ENCODE measurements around the gene TXLNA.

TXLNA gene

DNA sequence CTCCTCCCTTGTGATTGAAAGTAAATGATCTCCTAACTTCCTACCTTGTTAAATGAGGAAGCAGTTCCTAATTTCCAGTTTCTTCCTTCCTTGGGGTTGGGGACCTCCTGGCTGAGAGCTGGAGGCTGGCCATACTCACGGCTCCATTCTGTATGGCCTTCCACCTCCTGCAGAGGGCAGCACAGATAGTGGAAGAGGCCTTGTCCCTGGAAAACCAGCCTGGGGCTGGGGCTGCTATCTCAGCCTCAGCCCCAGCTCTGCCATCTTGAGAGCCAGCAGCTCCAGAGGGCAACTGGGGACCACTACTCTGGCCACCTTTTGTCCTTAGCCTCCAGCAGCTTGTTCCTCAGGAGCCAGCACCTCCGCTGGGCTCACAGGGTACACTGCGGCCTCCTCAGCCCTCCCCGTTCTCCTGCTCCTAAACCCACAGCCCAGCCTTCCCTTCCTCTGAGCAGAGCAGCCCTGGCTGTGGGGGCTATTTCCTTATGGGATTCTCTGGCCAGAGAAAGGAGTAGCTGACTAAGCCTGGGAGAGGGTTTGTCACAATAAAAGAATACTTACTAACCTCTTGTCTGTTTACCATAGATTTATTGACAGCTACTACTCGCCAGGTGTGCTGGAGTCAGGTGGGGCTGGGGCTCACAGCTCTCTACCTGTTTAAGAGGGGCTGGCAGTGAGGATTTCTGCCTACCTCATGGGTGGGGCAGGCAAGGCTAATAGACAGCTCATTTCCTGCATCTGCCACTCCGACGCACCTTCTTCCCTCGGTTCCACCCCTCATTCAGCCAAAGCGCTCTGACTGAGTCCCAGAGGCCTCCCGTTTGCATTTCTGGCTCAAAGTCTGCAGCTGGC, 36.4 kb downstream of the TXLNA start:
- peak; percentile 33 for DNase-seq

DNA sequence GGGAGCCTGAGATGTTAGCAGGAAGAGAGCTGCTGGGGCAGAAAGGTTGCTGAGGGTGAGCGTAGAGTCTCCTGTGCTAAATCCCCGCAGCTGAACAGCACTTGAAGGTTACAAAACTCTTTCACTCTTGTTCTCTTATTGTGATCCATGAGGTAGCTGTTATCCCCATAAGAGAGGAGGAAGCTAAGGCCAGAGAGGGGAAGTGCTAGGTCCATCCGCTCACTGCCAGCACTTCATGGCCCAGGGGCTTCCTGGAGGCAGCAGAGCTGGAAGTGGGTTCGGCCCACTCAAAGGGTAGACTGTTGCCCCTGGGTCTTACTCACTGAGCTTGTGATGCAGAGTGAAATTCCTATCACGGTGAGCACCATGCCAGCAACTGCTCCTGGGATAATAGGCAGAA, 37.1 kb downstream of the TXLNA start:
- no peak for DNase-seq

DNA sequence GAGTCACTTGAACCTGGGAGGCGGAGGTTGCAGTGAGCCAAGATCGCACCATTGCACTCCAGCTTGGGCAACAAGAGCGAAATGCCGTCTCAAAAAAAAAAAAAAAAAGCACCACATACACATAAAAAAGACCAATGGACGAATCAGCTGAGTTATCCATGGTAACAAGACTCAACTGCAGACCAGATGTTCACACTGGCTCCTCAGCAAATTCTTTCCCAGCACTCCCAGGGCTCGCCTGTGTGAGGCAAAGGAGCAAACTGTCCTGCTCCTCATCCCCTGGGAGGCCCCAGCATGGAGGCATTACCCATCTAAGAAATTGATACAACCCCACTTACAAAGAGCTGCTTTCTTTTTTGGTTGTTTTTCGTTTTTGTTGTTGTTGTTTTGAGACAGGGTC, 39.5 kb downstream of the TXLNA start:
- no peak for DNase-seq

DNA sequence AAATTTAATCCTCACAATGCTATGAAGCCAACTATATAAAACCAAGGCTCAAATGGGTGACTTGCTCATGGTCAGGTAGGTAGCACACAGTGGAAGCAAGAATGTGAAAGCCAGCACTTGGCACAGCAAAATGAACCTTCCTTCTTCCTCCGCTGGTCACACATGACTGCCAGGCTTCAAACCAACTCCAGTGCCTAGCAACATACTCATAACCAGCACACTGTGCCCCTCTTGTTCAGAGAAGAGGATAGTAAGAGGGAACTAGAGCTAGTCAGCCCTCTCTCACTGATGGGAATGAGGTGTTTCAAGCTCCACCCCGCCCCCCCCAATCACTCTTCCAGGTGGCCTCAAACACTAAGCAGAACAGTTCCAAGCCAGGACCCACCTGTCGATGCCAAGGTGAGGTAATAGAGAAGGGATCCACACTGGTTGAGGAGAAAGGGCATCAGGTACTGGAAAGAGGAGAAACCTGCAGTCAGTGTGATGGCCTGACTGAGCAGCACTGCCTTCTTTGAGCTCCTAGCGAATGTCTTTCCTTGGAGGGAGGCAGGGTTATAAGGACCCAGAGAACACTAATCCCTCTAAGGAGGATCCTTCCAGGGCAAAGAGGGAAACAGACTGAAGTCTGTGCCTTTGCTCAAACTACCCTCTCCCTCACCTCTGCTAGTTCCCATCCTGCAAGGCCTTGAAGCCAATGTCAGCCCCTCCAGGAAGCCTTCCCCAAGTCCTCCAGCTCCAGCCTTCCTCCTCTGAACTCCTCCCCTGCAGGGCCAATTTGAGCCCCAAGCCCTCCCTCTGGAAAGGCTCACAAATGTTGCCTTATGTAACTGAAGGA, 41.5 kb downstream of the TXLNA start:
- no peak for DNase-seq

- DNase-seq: no peak
These were observed 42.1 kb downstream of the TXLNA start for GRCh38 chr1:32221581-32221979.

- DNase-seq: peak; percentile 69
These were observed 42.7 kb downstream of the TXLNA start, which contains the start of the genes EIF3I and TMEM234 for GRCh38 chr1:32221980-32222755. TSS of gene EIF3I (plus strand) at chr1:32222407. CDS start at chr1:32222442, 35 bp downstream. TSS of gene TMEM234 (minus strand) at chr1:32222353. CDS start at chr1:32222322, 31 bp downstream.

- DNase-seq: no peak
These were observed 44.2 kb downstream of the TXLNA start for GRCh38 chr1:32223683-32224082.

- no peak for DNase-seq
These were observed 44.8 kb downstream of the TXLNA start for GRCh38 chr1:32224285-32224684.

DNA sequence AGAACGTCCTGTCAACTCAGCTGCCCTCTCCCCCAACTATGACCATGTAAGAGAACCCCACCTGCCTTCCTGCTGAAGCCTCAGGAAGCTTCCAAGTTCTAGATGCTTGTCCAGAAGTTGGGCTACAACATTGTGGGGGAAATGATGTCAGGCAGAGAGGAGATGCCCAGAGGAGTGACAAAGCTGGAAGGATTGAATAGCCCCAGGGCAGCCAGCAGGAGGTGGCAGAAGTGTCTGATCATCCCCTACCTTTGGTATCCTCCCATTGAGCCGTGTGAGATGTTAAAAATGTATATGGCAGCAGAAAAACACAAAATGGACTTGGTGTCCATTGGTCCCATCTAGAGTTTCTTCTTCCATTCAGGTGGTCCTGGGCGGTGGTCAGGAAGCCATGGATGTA, 49.3 kb downstream of the TXLNA start:
- no peak for DNase-seq

- no peak for DNase-seq
These were observed 52.5 kb downstream of the TXLNA start for GRCh38 chr1:32231843-32232432.

GRCh38 chr1:32232558-32233304, 53.3 kb downstream of the TXLNA start:
- no peak for DNase-seq

DNA sequence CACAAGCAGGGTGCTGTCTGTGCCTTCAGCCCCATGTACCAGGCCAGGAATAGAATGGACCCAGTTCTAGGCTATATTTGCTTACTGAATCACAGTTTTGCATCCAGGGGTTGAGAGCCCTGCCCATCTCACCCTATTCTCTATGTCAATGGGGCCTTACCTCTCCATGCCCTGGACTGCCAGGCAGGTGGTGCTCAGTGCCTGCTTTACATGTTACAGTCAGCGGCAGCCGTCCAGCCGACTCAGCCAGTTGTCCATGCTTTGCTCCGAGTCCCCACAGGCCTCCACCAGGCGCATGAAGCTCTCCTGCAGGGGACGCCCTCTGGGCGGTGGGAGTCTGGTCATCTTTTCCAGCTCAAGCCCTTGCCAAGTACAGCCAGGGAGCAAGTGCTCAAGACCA, 55.3 kb downstream of the TXLNA start:
- DNase-seq: no peak

DNA sequence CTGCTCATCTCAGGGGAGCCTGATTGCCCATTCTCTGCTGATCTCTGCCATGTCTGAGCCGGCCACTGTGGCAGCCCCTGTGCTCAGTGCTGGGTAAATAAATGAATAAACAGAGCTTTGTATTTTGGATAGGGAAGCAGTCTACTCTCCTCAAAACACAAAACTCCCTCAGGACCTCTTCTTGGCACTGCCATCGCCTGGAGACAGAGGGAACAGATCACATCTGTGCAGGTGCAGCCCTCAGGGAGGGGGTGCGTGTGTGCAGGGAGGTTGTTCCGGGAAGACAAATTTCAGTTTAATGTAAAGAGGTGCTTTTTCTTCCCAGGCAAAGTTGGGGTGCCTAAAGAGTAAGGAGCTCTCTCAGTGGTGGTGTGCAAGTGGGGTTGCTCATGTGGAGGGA, 59.9 kb downstream of the TXLNA start:
- no peak for DNase-seq

GRCh38 chr1:32239790-32240139, 60.3 kb downstream of the TXLNA start:
- DNase-seq: no peak

DNA sequence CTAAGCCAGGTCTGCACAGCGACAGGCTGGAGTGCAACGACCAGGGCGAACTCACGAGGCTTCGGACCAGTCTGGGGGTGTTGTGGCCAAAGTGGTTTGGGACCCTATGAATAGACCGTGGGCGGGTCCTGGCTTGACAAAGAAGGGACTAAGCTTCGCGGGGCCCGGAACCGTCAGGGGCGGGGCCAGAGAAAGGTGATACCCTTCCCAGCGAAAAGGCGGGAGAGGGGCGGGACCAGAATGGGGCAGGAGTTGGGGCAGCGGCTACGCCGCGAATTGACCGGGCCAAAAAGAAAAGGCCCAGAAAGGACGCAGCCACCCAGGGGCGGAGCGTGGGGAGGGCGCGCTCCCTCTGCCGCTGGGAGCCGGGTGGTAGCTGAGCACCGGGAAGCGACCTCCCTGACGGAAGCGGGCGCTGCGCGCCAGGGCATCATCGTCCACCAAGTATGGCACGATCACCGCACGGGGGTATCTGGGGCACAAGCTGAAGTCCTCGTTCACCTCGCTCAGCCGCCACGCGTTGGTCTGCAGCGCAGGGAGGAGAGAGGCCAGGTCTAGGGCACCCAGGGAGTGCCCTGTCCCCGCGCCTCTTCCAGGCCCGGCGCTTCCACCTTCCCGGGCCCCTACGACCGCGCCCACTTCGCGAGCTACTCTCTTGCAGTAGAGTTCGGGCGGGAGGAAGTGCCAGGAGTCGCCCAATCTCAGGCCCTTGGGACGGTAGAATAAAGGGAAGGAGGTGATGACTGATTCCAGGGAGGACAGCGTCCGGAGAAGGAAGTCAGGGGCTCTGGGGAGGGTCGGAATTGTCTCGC, 60.9 kb downstream of the TXLNA start:
- no peak for DNase-seq

GRCh38 chr1:32241001-32241763, 61.7 kb downstream of the TXLNA start:
- DNase-seq: no peak

DNA sequence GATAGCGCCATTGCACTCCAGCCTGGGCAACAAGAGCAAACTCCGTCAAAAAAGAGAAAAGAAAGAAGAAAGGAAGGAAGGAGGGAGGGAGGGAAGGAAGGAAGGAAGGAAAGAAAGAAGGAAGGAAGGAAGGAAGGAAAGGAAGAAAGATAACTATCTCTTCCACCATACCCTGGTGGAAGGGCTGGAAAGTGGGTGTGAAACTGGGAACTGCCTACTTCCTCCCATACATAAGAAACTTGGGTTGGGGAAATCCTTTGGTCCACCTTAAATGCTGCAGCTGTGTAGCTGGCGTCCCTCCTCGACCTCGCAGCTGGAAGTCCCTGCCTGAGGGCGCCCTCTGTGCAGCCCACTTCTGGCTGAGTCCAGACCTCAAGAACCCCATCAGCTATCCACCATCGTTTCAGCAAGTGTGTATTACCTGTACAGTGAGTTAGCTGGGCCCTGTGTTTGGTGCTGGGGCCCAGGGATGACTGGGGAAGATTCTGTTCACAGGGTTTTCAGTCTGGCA, 62.9 kb downstream of the TXLNA start:
- no peak for DNase-seq

DNA sequence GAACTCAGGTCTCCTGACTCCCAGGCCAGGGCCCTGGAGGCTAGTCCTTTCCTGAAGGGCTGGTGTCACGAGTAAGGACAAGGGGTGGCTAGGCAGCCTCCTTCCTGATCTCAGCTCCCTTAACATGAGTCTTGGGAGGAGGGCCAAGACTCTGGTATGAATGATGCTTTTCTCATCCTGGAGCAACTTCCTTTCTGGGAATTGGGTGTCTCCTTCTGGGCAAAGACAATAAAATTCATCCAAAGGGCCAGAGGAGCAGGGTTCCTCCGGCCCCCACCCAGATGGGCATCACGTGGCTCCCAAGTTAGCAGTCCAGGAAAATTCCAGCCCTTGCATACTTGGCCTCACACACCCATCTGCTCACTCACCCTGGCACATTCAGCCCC, 67.4 kb downstream of the TXLNA start, which contains the start of gene FAM167B:
TSS of gene FAM167B (plus strand) at position 335 of the 386 bp plus-strand sequence. CDS start 200 bp downstream, outside the sequence.
- DNase-seq: no peak

- DNase-seq: no peak
These were observed 68.0 kb downstream of the TXLNA start for GRCh38 chr1:32247452-32247851.

Data from NCI-H446 treated with DMSO at 0.1 percent for 48 hours (cell line).